Measurements from ENCODE around the gene UBL4A. TPM values are rescaled to one million over a fixed set of nuclear protein-coding genes. Genes with fewer than 3 reads are reported as not detected.
A peak's percentile ranks its signal among the peaks of the same experiment; 100 is the strongest.

UBL4A gene
- total and polyA plus RNA-seq, 2 donors (not counting 3 experiments of a cell fraction or from before 2014, with no cell fraction given): 25.3 to 31.4 TPM

DNA sequence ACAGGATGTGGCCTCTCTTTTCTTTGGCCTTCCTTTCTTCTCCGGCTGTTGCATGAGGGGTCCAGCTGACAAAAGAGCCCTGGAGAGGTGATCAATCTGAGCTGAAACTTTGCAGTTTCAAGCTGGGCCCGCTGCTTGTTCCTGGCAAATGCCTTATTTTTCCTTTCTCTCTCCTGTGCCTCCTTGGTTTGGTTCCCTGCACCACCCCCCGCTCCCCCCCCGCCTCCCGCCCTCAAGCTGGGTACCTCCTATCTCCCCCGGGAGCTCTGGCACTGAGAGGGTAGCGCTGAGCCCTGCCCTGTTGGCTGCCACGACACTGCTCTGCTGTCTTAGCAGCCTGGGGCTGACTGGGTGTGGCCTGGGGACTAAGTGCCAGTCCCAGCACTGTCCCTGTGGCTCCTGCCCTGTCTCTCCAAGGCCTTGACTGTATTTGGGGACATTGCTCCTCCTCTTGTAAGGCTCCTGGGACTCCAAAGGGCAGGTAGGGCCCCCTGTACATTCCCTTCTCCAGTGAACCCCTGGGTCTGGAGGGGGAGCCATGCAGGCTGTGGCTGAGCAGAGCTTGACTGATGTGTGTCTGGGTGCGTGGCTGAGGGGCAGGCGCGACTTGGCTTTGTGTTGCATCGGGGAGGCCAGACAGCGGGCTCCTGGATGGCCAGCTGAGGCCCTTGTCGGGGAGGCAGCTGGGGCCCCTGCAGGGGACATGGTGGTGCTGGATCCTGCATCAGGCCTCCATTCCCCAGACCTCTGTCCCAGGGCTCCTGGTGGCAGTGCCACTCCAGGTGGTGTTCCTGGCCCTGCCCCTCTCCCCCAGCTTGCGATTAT, 27.2 kb downstream of the UBL4A start:
- Histone ChIP-seq H2AFZ (ENCODE audit: low read depth, low read length) (no peak overlapping the region), H3K4me1 (ENCODE audit: control insufficient read depth, extremely low read depth, insufficient read depth, low read length) (peaks cover 7% of the 10 kb centered on the region), H3K4me3 (replicated peaks in 1 of 3; ENCODE audit: insufficient read depth in 1 of 3, low read depth in 1 of 3, low read length in 3 of 3) (peak overlapping the region; percentile 73 to 81 (median 76)), H3K27me3 (ENCODE audit: control insufficient read depth in 2 of 2, insufficient read depth in 2 of 2, low read length in 2 of 2) (no peaks in the 10 kb centered on the region), H4K20me1 (replicated peaks; ENCODE audit: control insufficient read depth, extremely low read depth, insufficient read depth, low read length) (no peaks in the 10 kb centered on the region), H3K27ac (ENCODE audit: insufficient read depth, low read depth, low read length) (no peak overlapping the region), H3K79me2 (ENCODE audit: control insufficient read depth, insufficient read depth, low read length) (peaks cover 25% of the 10 kb centered on the region), H3K9me1 (replicated peaks; ENCODE audit: control insufficient read depth, extremely low read depth, insufficient read depth, low read length) (no peaks in the 10 kb centered on the region), H3K9ac (replicated peaks; ENCODE audit: extremely low read depth, insufficient read depth, low read length) (peak overlapping the region; percentile 31), H3K4me2 (ENCODE audit: insufficient read depth, low read length) (peak overlapping the region; percentile 70), H3K36me3 (ENCODE audit: control insufficient read depth in 2 of 2, extremely low read depth in 1 of 2, insufficient read depth in 2 of 2, low read length in 2 of 2) (peaks cover 0 to 7% of the 10 kb centered on the region in 2 experiments), H3K9me3 (replicated peaks; ENCODE audit: control insufficient read depth, insufficient read depth, low read length) (no peaks in the 10 kb centered on the region)
- intact Hi-C loops (cut with micrococcal nuclease): loop anchor here (2.0 kb wide), 1 partner anchor 20 kb away; the partner anchor contains the start of gene LAGE3
- DNase-seq (ENCODE audit: low read depth, low spot score) (no peak), FAIRE-seq (peak; percentile 24)
- dilution Hi-C loops (cut with MboI; ENCODE audit: extremely low pct_ligation_motif_present, low sequenced_read_pairs): no loop called here
- ChIA-PET POLR2A (interaction anchor here (0.6 to 1.4 kb wide), 6 partner anchors 13 to 457 kb away, joined by 3 to 7 read pairs (median 4); partner anchors contain the start of gene SLC10A3), CTCF (interaction anchor here (1.1 to 2.9 kb wide), 3 partner anchors 13 to 68 kb away, joined by 3 to 8 read pairs (median 3); no protein-coding TSS in a partner anchor)
- TF ChIP-seq, protein P1, sequence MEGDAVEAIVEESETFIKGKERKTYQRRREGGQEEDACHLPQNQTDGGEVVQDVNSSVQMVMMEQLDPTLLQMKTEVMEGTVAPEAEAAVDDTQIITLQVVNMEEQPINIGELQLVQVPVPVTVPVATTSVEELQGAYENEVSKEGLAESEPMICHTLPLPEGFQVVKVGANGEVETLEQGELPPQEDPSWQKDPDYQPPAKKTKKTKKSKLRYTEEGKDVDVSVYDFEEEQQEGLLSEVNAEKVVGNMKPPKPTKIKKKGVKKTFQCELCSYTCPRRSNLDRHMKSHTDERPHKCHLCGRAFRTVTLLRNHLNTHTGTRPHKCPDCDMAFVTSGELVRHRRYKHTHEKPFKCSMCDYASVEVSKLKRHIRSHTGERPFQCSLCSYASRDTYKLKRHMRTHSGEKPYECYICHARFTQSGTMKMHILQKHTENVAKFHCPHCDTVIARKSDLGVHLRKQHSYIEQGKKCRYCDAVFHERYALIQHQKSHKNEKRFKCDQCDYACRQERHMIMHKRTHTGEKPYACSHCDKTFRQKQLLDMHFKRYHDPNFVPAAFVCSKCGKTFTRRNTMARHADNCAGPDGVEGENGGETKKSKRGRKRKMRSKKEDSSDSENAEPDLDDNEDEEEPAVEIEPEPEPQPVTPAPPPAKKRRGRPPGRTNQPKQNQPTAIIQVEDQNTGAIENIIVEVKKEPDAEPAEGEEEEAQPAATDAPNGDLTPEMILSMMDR (IDR thresholded peaks at IDR 0.05; ENCODE audit: extremely low read depth in 1 of 2, insufficient read depth in 1 of 2, low read depth in 1 of 2, low read length in 2 of 2): no peak
- TF ChIP-seq MYC (IDR thresholded peaks at IDR 0.05; ENCODE audit: low read depth, low read length) (no peak), POLR2AphosphoS5 (IDR thresholded peaks at IDR 0.05; ENCODE audit: insufficient read depth, low read depth, low read length) (no peak), POLR2A (IDR thresholded peaks at IDR 0.05; ENCODE audit: low read depth, low read length) (no peak), JUN (IDR thresholded peaks at IDR 0.05; ENCODE audit: borderline replicate concordance, insufficient read depth, insufficient read length, low read depth) (no peak), FOS (IDR thresholded peaks at IDR 0.05; ENCODE audit: borderline replicate concordance, insufficient read depth, low read length) (no peak), GATA2 (IDR thresholded peaks at IDR 0.05; ENCODE audit: insufficient read depth, insufficient read length, low read depth, low read length) (no peak), EZH2 (IDR thresholded peaks at IDR 0.05; ENCODE audit: borderline replicate concordance, low read depth, low read length, severe bottlenecking) (no peak)
- TF ChIP-seq, protein P2, sequence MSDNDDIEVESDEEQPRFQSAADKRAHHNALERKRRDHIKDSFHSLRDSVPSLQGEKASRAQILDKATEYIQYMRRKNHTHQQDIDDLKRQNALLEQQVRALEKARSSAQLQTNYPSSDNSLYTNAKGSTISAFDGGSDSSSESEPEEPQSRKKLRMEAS (IDR thresholded peaks at IDR 0.05; ENCODE audit: insufficient read depth, insufficient read length): no peak
- BruUV-seq (replicated peaks): no TSS peak
